ENCODE results near the gene PARG. TPM values are rescaled to one million over a fixed set of nuclear protein-coding genes. Genes with fewer than 3 reads are reported as not detected.

Gene PARG
- total and polyA plus RNA-seq, 9 of the 15 experiments (the other 6 are each of a cell fraction or from before 2014, with no cell fraction given) = 8.5 to 49.9 (median 28.8) TPM

DNA sequence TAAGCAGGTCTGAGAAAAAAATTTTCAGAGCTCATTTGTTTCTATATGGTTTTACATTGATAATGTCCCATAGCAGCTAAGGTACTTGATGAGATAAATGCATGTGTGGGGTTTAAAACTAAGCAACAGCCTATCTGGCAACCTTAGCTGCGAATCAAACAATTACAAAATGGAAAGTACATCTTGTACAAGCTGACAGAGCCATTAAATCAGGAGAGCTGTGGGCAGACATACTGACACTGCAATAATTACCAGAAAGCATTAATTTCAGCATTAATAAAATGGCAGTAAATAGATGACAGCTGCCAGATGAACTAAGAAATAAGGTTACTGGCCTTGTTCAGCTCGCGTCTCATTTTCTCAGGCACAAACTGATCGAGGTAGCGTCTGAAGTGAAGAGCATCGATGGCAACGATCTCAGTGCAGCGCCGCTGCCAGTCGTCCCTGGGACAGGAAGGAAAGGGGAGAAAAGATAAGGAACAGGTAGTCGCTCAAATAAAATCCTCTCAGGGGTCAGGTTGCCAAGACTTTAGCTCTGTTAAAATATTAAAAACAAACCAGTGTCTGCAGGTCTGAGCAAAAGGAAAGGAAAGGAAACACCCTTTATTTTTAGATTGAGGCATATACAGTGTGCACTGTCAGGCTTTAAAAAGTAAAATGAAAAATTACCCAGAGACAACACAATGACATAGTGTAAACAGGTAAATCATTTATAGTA, 100.1 kb downstream of the PARG start (continued):
- TF ChIP-seq, protein P1, sequence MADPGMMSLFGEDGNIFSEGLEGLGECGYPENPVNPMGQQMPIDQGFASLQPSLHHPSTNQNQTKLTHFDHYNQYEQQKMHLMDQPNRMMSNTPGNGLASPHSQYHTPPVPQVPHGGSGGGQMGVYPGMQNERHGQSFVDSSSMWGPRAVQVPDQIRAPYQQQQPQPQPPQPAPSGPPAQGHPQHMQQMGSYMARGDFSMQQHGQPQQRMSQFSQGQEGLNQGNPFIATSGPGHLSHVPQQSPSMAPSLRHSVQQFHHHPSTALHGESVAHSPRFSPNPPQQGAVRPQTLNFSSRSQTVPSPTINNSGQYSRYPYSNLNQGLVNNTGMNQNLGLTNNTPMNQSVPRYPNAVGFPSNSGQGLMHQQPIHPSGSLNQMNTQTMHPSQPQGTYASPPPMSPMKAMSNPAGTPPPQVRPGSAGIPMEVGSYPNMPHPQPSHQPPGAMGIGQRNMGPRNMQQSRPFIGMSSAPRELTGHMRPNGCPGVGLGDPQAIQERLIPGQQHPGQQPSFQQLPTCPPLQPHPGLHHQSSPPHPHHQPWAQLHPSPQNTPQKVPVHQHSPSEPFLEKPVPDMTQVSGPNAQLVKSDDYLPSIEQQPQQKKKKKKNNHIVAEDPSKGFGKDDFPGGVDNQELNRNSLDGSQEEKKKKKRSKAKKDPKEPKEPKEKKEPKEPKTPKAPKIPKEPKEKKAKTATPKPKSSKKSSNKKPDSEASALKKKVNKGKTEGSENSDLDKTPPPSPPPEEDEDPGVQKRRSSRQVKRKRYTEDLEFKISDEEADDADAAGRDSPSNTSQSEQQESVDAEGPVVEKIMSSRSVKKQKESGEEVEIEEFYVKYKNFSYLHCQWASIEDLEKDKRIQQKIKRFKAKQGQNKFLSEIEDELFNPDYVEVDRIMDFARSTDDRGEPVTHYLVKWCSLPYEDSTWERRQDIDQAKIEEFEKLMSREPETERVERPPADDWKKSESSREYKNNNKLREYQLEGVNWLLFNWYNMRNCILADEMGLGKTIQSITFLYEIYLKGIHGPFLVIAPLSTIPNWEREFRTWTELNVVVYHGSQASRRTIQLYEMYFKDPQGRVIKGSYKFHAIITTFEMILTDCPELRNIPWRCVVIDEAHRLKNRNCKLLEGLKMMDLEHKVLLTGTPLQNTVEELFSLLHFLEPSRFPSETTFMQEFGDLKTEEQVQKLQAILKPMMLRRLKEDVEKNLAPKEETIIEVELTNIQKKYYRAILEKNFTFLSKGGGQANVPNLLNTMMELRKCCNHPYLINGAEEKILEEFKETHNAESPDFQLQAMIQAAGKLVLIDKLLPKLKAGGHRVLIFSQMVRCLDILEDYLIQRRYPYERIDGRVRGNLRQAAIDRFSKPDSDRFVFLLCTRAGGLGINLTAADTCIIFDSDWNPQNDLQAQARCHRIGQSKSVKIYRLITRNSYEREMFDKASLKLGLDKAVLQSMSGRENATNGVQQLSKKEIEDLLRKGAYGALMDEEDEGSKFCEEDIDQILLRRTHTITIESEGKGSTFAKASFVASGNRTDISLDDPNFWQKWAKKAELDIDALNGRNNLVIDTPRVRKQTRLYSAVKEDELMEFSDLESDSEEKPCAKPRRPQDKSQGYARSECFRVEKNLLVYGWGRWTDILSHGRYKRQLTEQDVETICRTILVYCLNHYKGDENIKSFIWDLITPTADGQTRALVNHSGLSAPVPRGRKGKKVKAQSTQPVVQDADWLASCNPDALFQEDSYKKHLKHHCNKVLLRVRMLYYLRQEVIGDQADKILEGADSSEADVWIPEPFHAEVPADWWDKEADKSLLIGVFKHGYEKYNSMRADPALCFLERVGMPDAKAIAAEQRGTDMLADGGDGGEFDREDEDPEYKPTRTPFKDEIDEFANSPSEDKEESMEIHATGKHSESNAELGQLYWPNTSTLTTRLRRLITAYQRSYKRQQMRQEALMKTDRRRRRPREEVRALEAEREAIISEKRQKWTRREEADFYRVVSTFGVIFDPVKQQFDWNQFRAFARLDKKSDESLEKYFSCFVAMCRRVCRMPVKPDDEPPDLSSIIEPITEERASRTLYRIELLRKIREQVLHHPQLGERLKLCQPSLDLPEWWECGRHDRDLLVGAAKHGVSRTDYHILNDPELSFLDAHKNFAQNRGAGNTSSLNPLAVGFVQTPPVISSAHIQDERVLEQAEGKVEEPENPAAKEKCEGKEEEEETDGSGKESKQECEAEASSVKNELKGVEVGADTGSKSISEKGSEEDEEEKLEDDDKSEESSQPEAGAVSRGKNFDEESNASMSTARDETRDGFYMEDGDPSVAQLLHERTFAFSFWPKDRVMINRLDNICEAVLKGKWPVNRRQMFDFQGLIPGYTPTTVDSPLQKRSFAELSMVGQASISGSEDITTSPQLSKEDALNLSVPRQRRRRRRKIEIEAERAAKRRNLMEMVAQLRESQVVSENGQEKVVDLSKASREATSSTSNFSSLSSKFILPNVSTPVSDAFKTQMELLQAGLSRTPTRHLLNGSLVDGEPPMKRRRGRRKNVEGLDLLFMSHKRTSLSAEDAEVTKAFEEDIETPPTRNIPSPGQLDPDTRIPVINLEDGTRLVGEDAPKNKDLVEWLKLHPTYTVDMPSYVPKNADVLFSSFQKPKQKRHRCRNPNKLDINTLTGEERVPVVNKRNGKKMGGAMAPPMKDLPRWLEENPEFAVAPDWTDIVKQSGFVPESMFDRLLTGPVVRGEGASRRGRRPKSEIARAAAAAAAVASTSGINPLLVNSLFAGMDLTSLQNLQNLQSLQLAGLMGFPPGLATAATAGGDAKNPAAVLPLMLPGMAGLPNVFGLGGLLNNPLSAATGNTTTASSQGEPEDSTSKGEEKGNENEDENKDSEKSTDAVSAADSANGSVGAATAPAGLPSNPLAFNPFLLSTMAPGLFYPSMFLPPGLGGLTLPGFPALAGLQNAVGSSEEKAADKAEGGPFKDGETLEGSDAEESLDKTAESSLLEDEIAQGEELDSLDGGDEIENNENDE (IDR thresholded peaks at IDR 0.05; ENCODE audit: low read depth, low read length) = no peak

Data from K562 (cell line).